Body of pancreas (tissue), 4 donors: ENCODE measurements around the gene PDE4D. TPM values are rescaled to one million over a fixed set of nuclear protein-coding genes. Genes with fewer than 3 reads are reported as not detected.

Source experiments
- ATAC-seq: fragments of 150-250 bp; one replicate; pipeline ENCODE4 v1.9.1; 2016
- DNase-seq, 4 donors: peaks; one replicate each; pipeline ENCODE4 v3.0.0-alpha.2; 2019
- H3K27ac ChIP-seq, 4 donors: fragments of 200-600 bp; sonication (generic); 1 replicate in 3 of 4; 2 replicates in 1 of 4; pipeline versions ENCODE4 v1.5.1 to v1.6.1; 2016 to 2019; ENCODE audit warnings: mild to moderate bottlenecking in 1 of 4, mixed read lengths in 1 of 4, moderate library complexity in 1 of 4
- H3K27me3 ChIP-seq, 2 donors: fragments of 200-600 bp; sonication (generic); one replicate each; pipeline ENCODE4 v1.6.0; 2016; ENCODE audit warnings: mild to moderate bottlenecking in 1 of 2
- H3K36me3 ChIP-seq, 2 donors: fragments of 200-600 bp; sonication (generic); replicated peaks in 1 of 2; 2 replicates each; pipeline ENCODE4 v1.5.1; 2016; ENCODE audit warnings: low read depth in 2 of 2; ENCODE audit not compliant: insufficient read depth in 1 of 2
- H3K4me1 ChIP-seq: fragments of 200-600 bp; sonication (generic); one replicate; pipeline ENCODE4 v1.6.0; 2016
- H3K4me3 ChIP-seq, 2 donors: fragments of 200-600 bp; sonication (generic); 1 replicate in 1 of 2; 2 replicates in 1 of 2; pipeline ENCODE4 v1.5.1; 2016 to 2019
- H3K9me3 ChIP-seq, 3 donors: fragments of 200-600 bp; sonication (generic); 1 replicate in 2 of 3; 2 replicates in 1 of 3; pipeline ENCODE4 v1.5.1; 2016
- CTCF ChIP-seq, 7 experiments: fragments of 450-650 bp in 4 of 7; fragments of 200-600 bp in 3 of 7; sonication (generic) in 3 of 7; IDR thresholded peaks; one replicate each; pipeline ENCODE4 v1.5.1; 2016 to 2019; ENCODE audit warnings: antibody characterized with exemption in 7 of 7
- POLR2A ChIP-seq, 3 donors: fragments of 450-650 bp; IDR thresholded peaks; one replicate each; pipeline ENCODE4 v1.6.1; 2016; ENCODE audit warnings: antibody characterized with exemption in 3 of 3, mild to moderate bottlenecking in 2 of 3
- WGBS, 2 donors: methylation state at CpG; one replicate each; pipeline ENCODE4 v1.1.5; 2017; 5-methylcytosine and 5-hydroxymethylcytosine counted together
- intact Hi-C: fragments of 100-400 bp; cut with DNase I; formaldehyde crosslinking; loops from one replicate; pipeline ENCODE4 v1.15.1; 2023
- total RNA-seq, 2 donors: library from RNA; depleted of rRNA; stranded (reverse); fragments of >200 nt; gene quantifications; one replicate each; pipeline ENCODE4 v1.1.0, GENCODE V29; 2016

PDE4D gene
- total RNA-seq, 2 donors from 2014 or later, result 8.6 to 9.2 TPM

- Histone ChIP-seq H3K36me3 (no peaks in the 10 kb centered on the region), H3K9me3 (no peaks in the 10 kb centered on the region), H3K27ac (peak overlapping the region in 2 of 4 donors; percentile 3 to 7), H3K4me1 (peaks cover 4% of the 10 kb centered on the region), H3K27me3 (no peaks in the 10 kb centered on the region), H3K4me3 (peak overlapping the region in 1 of 2 donors; percentile 29)
- intact Hi-C loops, result no loop called here
- peak; percentile 79 for ATAC-seq
- WGBS, 2 donors, result 2 to 6% methylated on average over 30 to 40 of the region's 40 CpGs
- TF ChIP-seq CTCF (IDR thresholded peaks at IDR 0.05), result no peak
- TF ChIP-seq POLR2A (IDR thresholded peaks at IDR 0.05), result peak in 1 of 3 donors; percentile 35
- peak; percentile 55 to 74 (median 68) for DNase-seq
Observed at GRCh38 chr5:59768152-59769040, 125.1 kb downstream of the PDE4D start.

GRCh38 chr5:59767681-59768151 is 125.8 kb downstream of the PDE4D start:
- 41 to 49% methylated on average over 4 of the region's 4 CpGs for WGBS, 2 donors
- Histone ChIP-seq H3K9me3 (no peaks in the 10 kb centered on the region), H3K36me3 (no peaks in the 10 kb centered on the region), H3K4me1 (peaks cover 4% of the 10 kb centered on the region), H3K4me3 (no peak overlapping the region), H3K27ac (no peak overlapping the region), H3K27me3 (no peaks in the 10 kb centered on the region)
- TF ChIP-seq CTCF (IDR thresholded peaks at IDR 0.05) (no peak), POLR2A (IDR thresholded peaks at IDR 0.05) (no peak)
- no peak for DNase-seq
- no peak for ATAC-seq
- intact Hi-C loops, result no loop called here

DNA sequence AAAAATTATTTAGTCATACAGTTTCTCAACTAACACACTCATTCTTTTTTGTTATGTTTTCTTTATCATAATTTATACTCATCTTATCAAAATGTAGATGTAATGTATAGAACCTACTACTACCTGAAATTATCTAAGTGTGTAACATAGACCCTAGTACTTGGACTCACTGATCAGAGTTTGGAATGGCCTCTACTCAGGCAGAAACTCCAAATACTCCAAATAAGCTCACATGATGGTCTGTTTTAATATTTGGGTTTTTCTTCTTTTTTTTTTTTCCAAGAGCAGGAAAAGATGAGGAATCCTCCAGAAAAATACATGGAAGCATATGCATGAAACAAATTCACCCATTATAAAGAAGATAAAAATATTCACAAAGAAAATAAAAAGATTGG is 126.3 kb downstream of the PDE4D start:
- peaks cover 4% of the 10 kb centered on the region for H3K4me1 ChIP-seq
- ATAC-seq (no peak), DNase-seq (no peak)
- intact Hi-C loops, result no loop called here
- no peak overlapping the region for H3K4me3 ChIP-seq
- no peak for TF ChIP-seq CTCF (IDR thresholded peaks at IDR 0.05)
- no peak for TF ChIP-seq POLR2A (IDR thresholded peaks at IDR 0.05)
- H3K27ac ChIP-seq, result no peak overlapping the region
- H3K9me3 ChIP-seq, result no peaks in the 10 kb centered on the region
- no peaks in the 10 kb centered on the region for H3K36me3 ChIP-seq
- no peaks in the 10 kb centered on the region for H3K27me3 ChIP-seq

DNA sequence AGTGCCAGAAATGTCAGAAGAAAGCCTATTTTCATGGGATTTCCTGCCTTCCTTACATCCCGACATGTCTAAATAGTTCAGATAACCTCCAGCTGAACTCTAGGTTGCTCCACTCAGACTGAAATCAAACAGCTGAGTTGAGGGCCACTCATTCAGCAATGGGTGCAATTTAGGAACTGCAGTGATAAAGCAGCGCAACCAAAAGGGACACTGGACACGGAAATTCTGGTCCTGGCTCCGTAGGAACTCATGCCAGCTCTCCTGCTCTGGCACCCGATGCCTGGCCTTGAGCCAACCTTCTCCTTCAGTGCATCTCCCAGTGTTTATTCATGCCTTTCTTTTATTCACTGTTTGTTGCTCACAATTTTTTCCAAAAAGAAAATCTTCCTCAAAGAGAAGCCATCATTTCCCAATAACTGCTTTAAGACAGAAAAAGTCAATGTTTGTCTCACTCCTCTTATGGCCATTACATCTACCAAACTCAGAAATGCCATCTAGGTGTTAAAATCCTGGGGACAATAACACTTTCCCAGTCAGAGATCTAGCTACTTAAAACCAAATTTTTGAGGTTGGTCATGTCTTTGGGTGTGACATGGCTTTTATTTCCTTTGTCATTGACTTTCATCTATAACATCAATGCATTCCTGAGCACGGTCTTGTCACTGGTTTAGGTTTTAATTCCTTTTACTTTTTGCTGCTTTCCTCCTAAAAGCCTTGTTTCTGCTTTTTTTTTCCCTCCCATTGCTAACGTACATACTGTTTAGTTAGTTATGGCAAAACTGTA is 126.9 kb downstream of the PDE4D start:
- Histone ChIP-seq H3K27ac (no peak overlapping the region), H3K9me3 (no peaks in the 10 kb centered on the region), H3K27me3 (no peaks in the 10 kb centered on the region), H3K4me3 (no peak overlapping the region), H3K36me3 (no peaks in the 10 kb centered on the region), H3K4me1 (peaks cover 4% of the 10 kb centered on the region)
- WGBS, 2 donors, result 24 to 30% methylated on average over 7 of the region's 7 CpGs
- no peak for ATAC-seq
- intact Hi-C loops, result no loop called here
- DNase-seq, result peak; percentile 29 to 69 (median 48)
- TF ChIP-seq POLR2A (IDR thresholded peaks at IDR 0.05), result no peak
- no peak for TF ChIP-seq CTCF (IDR thresholded peaks at IDR 0.05)
